ENCODE measurements around the gene ITGB7.
A peak's percentile ranks its signal among the peaks of the same experiment; 100 is the strongest.

ITGB7 gene, protein sequence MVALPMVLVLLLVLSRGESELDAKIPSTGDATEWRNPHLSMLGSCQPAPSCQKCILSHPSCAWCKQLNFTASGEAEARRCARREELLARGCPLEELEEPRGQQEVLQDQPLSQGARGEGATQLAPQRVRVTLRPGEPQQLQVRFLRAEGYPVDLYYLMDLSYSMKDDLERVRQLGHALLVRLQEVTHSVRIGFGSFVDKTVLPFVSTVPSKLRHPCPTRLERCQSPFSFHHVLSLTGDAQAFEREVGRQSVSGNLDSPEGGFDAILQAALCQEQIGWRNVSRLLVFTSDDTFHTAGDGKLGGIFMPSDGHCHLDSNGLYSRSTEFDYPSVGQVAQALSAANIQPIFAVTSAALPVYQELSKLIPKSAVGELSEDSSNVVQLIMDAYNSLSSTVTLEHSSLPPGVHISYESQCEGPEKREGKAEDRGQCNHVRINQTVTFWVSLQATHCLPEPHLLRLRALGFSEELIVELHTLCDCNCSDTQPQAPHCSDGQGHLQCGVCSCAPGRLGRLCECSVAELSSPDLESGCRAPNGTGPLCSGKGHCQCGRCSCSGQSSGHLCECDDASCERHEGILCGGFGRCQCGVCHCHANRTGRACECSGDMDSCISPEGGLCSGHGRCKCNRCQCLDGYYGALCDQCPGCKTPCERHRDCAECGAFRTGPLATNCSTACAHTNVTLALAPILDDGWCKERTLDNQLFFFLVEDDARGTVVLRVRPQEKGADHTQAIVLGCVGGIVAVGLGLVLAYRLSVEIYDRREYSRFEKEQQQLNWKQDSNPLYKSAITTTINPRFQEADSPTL

DNA sequence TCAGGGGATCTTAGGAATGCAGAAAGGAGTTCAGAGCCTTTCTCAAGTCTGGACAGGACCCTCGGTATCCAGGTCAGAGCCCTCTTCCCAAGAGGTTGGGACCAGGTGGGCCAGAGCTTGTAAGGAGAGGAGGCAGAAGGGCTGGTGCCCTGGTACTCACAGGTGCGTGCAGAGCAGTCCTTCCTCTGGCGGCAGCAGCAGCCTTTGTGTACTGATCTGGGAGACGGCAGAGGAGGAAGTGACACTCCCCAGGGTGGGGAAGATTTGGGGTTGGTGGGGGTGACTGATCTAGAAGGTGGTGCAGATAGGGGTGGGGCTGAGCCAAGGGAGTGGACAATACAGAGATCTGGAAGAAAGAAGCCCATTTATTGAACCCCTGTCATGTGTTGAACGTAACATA, at the start of gene ITGB7:
TSS of gene ITGB7 (minus strand) at position 210 of the 400 bp plus-strand sequence. CDS start 6,808 bp downstream, outside the sequence.
- no peak within 1 kb of the TSS for H3K4me3 ChIP-seq
- no peaks in the 10 kb centered on the region; the same call in 1 of the 2 replicates for H3K9me3 ChIP-seq
- H3K36me3 ChIP-seq (replicated peaks): peaks cover 11% of the 10 kb centered on the region
- in situ Hi-C loops (cut with MboI; ENCODE audit: low sequenced_read_pairs): loop anchor here (10.0 kb wide), 1 partner anchor 308 kb away; no protein-coding TSS in a partner anchor
- no peak for DNase-seq (ENCODE audit: low spot score in 2 of 2)
- no peaks in the 10 kb centered on the region for H3K4me1 ChIP-seq
- H3K27me3 ChIP-seq (ENCODE audit: low read depth): no peaks in the 10 kb centered on the region

DNA sequence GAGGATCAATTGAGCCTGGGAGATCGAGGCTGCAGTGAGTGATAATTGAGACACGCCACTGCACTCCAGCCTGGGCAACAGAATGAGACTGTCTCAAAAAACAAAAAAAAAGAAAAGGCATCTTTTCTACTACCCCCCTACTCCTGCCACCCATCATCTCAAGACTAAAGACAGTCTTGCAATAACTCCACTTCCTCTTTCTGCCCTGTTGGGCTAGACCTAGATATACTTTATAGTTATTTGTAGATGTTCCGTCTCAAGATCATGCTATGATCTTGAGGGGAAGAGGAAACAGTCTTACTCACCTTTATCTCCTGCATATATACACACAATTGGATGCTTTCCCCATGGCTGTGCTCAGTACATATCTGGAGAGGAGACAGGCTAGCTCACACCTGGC, 48.9 kb upstream of the ITGB7 start:
- Histone ChIP-seq H3K27me3 (ENCODE audit: low read depth) (no peaks in the 10 kb centered on the region), H3K4me3 (no peak overlapping the region), H3K4me1 (peaks cover 6% of the 10 kb centered on the region), H3K36me3 (replicated peaks) (peaks cover 5% of the 10 kb centered on the region; the same call in 1 of the 2 replicates), H3K9me3 (no peaks in the 10 kb centered on the region)
- DNase-seq (ENCODE audit: low spot score in 2 of 2): no peak
- in situ Hi-C loops (cut with MboI; ENCODE audit: low sequenced_read_pairs): no loop called here

DNA sequence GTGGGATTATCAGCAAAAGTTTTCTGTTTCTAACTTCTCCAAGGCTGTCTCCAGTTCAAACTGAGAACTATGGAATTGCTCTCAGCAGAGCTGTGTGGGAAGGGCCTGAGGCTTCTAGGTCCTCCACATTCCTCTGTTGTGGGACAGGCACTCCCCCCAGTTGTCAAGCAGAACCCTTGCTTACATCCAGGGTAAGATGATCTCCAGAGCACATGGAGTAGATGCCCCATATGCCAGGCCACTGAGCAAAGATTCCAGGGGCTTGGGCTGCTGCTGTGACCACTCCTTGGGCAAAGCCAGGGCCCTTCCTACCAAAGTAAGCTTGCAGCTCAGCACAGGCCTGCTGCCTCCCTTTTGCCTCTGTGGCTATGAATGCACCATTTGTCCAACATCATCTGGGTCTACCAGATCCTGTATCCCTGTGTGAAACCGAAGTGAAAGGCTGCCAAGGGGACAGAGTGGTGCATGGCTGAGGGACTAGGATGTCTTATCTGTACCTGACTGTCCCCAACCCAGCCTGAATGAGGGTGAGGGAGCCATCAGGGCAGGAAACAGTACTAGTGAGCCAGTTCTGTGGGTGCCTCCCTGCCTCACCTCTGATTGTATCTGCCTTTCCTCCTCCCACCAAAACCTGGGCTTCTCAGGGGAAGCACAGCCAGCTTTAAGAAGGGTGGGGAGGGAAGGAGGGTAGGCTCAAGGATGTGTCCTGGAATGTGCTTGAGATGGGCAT, 47.9 kb upstream of the ITGB7 start:
- in situ Hi-C loops (cut with MboI; ENCODE audit: low sequenced_read_pairs): no loop called here
- DNase-seq (ENCODE audit: low spot score in 2 of 2): no peak
- H3K4me3 ChIP-seq: no peak overlapping the region
- H3K36me3 ChIP-seq (replicated peaks): peaks cover 5% of the 10 kb centered on the region; the same call in 1 of the 2 replicates
- no peaks in the 10 kb centered on the region for H3K27me3 ChIP-seq (ENCODE audit: low read depth)
- no peaks in the 10 kb centered on the region for H3K9me3 ChIP-seq
- peaks cover 7% of the 10 kb centered on the region for H3K4me1 ChIP-seq

DNA sequence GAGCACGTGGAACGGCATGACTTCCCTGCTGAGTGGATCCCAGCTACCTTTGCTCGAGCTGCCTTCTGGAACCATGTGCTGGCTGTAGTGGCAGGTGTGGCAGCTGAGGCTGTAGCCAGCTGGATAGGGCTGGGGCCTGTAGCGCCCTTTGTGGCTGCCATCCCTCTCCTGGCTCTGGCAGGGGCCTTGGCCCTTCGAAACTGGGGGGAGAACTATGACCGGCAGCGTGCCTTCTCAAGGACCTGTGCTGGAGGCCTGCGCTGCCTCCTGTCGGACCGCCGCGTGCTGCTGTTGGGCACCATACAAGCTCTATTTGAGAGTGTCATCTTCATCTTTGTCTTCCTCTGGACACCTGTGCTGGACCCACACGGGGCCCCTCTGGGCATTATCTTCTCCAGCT, 46.2 kb upstream of the ITGB7 start:
- H3K27me3 ChIP-seq (ENCODE audit: low read depth): no peaks in the 10 kb centered on the region
- no peak for DNase-seq (ENCODE audit: low spot score in 2 of 2)
- in situ Hi-C loops (cut with MboI; ENCODE audit: low sequenced_read_pairs): no loop called here
- no peak overlapping the region for H3K4me3 ChIP-seq
- peaks cover 7% of the 10 kb centered on the region for H3K4me1 ChIP-seq
- H3K36me3 ChIP-seq (replicated peaks): peaks cover 5% of the 10 kb centered on the region; the same call in 1 of the 2 replicates
- H3K9me3 ChIP-seq: no peaks in the 10 kb centered on the region

DNA sequence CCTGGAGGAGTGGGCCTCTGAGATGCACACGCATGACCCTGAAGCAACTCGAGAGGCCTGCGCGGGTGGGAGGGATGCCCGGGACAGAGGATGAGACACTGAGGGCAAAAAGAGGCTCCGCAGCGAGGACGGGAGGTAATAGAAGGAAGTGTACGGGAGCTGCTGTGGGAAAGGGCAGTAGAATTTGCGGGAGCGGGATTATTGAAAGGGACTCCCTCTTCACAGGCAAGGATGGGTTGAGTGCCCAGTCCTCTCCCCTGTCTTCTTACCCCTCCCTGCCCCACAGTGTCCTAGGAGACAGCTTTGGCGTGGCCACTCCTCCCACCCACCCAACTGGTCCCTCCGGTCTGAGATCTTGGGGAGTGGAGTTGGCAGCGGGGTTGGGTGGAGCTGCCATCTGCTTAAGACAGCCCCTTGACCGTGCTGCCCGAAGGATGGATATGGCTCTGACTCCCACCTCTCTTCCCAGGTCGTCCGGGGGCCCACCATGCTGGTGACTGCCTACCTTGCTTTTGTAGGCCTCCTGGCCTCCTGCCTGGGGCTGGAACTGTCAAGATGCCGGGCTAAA, 45.4 kb upstream of the ITGB7 start:
- in situ Hi-C loops (cut with MboI; ENCODE audit: low sequenced_read_pairs): no loop called here
- H3K27me3 ChIP-seq (ENCODE audit: low read depth): no peaks in the 10 kb centered on the region
- peak overlapping the region; percentile 92 for H3K4me3 ChIP-seq
- no peak for DNase-seq (ENCODE audit: low spot score in 2 of 2)
- peaks cover 5% of the 10 kb centered on the region; the same call in 1 of the 2 replicates for H3K36me3 ChIP-seq (replicated peaks)
- H3K4me1 ChIP-seq: peaks cover 7% of the 10 kb centered on the region
- H3K9me3 ChIP-seq: no peaks in the 10 kb centered on the region

DNA sequence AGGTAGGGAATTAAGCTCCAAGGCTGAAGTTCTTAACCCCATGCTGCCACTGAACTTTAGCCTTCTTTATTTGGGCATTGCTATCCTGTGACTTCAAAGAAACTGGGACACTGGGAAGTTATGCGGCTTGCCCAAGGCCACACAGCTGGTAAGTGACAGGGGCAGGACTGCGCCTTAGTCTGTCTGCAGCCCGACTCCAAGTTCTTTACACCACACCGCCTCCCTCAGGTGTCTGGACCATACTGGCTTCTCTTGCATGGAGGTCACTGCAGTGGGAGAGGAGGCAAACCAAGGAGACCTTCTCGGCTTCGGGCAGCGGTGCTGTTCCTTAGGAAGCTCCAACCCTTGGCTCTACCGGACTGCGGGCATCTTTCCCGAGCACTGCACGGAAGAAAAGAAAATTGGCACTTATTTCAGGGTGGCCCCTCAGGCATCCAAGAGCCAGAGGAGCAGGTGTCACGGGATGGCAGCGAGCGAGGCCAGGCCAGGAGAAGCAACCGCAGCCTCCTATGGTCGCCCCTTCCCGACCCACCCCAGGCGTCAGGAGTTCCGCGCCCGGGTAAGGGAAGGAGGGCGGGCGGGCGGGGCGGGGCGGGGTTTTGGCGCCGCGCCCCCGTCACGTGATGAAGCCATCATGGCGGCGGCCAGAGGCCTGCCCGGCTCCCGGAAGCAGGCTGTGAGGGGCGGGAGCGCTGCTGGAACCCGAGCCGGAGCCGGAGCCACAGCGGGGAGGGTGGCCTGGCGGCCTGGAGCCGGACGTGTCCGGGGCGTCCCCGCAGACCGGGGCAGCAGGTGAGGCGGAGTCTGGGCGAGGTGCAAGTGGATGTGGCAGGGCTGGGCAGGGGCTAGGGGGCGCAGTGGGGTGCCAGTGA, 44.7 kb upstream of the ITGB7 start:
- H3K4me3 ChIP-seq: peak overlapping the region; percentile 92
- peaks cover 7% of the 10 kb centered on the region for H3K4me1 ChIP-seq
- H3K27me3 ChIP-seq (ENCODE audit: low read depth): no peaks in the 10 kb centered on the region
- in situ Hi-C loops (cut with MboI; ENCODE audit: low sequenced_read_pairs): no loop called here
- DNase-seq (ENCODE audit: low spot score in 2 of 2): peak; percentile 70 to 82
- H3K9me3 ChIP-seq: no peaks in the 10 kb centered on the region
- H3K36me3 ChIP-seq (replicated peaks): peaks cover 5% of the 10 kb centered on the region; the same call in 1 of the 2 replicates

DNA sequence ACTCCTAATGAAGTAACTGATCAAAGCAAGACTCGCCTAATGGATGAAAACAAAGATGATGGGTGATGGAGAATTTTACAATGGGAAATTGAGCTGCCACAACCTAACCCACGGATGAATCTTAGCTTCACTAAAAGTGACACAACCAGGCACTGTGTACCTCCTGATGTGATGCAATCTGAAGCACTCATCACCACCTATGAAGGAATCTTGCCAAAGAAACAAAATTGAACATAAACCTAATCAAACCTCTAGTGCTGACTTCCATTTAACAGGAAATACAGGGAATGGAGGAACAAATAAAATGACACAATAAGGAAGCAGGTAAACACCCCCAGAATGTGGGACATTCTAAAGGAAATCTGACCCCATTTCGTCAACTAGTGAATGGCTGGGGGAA, 38.2 kb upstream of the ITGB7 start:
- H3K36me3 ChIP-seq (replicated peaks): no peaks in the 10 kb centered on the region
- H3K27me3 ChIP-seq (ENCODE audit: low read depth): peaks cover 8% of the 10 kb centered on the region; the same call in 1 of the 2 replicates
- no peaks in the 10 kb centered on the region for H3K9me3 ChIP-seq
- in situ Hi-C loops (cut with MboI; ENCODE audit: low sequenced_read_pairs): no loop called here
- DNase-seq (ENCODE audit: low spot score in 2 of 2): no peak
- H3K4me1 ChIP-seq: peaks cover 2% of the 10 kb centered on the region; the same call in 1 of the 2 replicates
- H3K4me3 ChIP-seq: no peak overlapping the region

DNA sequence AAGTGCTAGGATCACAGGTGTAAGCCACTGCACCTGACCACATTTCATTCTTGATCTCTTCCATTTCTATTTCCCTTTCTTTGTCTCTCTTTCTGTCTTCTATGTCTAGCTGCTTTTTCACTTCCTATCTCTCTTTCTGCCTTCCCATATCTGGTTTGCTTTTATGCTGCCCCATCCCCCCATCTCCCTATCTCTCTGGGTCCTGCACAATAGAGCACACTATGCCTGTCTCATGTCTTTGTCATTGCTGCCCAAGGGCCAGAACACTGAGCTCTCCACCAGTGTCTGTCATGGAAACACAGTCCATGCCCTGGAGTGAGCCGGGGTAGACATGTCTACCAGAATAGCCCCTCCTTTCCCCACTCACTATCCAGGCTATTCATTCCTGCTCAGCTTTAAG, 37.3 kb upstream of the ITGB7 start:
- in situ Hi-C loops (cut with MboI; ENCODE audit: low sequenced_read_pairs): no loop called here
- Histone ChIP-seq H3K36me3 (replicated peaks) (no peaks in the 10 kb centered on the region), H3K9me3 (no peaks in the 10 kb centered on the region), H3K4me1 (peaks cover 2% of the 10 kb centered on the region; the same call in 1 of the 2 replicates), H3K27me3 (ENCODE audit: low read depth) (peaks cover 8% of the 10 kb centered on the region; the same call in 1 of the 2 replicates), H3K4me3 (no peak overlapping the region)
- DNase-seq (ENCODE audit: low spot score in 2 of 2): no peak

DNA sequence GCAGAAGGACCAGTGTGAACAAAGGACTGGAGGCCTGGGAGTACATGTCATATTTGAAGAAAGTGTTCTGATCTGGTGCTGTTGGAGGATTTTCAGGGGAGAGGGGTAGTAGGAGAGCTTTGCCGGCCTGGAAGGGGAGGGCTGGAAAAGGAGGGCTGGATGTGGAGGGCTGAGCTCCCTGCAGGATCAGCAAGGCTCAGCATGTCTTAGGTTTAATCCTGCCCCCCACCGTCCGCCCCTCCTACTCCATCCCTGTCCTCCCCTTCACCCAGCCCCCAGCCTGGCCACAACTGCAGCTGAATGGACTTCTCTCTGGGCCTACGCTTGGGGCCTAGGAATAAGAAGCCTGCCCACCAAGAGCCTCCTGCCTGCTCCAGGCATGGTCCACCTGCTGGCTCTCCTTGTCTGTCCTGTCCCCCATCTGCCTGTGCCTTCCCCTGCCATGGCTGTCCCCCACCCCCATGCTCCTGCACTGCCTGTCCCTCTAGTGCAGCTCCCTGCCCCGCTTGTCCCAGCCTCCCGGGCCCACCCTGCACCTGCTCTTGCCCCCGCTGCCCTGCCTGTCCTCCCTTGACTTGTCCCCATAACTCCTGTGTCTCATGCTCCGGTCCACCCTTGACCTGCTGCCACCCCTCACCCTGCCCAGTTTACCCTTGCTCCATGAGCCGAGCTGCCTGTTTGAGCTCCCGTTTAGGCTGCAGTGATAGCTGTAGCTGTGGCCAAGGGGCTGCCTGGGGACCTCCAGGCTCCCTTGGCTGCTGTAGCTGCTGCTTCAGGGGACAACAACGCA, 34.8 kb upstream of the ITGB7 start:
- in situ Hi-C loops (cut with MboI; ENCODE audit: low sequenced_read_pairs): no loop called here
- Histone ChIP-seq H3K27me3 (ENCODE audit: low read depth) (peaks cover 9% of the 10 kb centered on the region; the same call in 1 of the 2 replicates), H3K9me3 (no peaks in the 10 kb centered on the region), H3K4me3 (no peak overlapping the region), H3K36me3 (replicated peaks) (no peaks in the 10 kb centered on the region), H3K4me1 (peaks cover 2% of the 10 kb centered on the region; the same call in 1 of the 2 replicates)
- DNase-seq (ENCODE audit: low spot score in 2 of 2): no peak

DNA sequence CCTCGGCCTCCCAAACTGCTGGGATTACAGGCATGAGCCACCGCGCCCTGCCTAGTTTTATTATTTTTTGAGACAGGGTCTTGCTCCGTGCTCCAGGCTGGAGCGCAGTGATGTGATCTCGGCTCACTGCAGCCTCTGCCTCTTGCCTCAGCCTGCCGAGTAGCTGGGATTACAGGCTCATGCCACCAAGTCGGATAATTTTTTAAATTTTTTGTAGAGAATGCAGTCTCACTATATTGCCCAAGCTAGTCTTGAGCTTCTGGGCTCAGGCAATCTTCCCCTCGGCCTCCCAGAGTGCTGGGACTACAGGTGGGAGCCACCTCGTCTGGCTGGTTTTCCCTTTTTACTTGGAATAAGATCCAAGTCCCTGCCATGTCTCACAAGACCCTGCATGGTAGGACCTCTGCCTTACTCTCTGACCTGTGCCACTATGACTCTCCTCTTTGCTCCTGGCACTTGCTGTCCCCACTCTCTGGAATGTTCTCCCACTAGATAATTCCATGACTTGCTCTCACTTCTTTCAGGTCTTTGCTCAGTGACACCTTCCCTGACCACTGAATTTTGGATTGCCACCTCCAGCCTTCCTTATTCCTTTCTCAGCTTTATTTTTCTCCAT, 32.7 kb upstream of the ITGB7 start:
- Histone ChIP-seq H3K9me3 (no peaks in the 10 kb centered on the region), H3K36me3 (replicated peaks) (no peaks in the 10 kb centered on the region), H3K4me1 (peaks cover 2% of the 10 kb centered on the region; the same call in 1 of the 2 replicates), H3K27me3 (ENCODE audit: low read depth) (peaks cover 13% of the 10 kb centered on the region; the same call in 1 of the 2 replicates), H3K4me3 (no peak overlapping the region)
- in situ Hi-C loops (cut with MboI; ENCODE audit: low sequenced_read_pairs): no loop called here
- no peak for DNase-seq (ENCODE audit: low spot score in 2 of 2)

DNA sequence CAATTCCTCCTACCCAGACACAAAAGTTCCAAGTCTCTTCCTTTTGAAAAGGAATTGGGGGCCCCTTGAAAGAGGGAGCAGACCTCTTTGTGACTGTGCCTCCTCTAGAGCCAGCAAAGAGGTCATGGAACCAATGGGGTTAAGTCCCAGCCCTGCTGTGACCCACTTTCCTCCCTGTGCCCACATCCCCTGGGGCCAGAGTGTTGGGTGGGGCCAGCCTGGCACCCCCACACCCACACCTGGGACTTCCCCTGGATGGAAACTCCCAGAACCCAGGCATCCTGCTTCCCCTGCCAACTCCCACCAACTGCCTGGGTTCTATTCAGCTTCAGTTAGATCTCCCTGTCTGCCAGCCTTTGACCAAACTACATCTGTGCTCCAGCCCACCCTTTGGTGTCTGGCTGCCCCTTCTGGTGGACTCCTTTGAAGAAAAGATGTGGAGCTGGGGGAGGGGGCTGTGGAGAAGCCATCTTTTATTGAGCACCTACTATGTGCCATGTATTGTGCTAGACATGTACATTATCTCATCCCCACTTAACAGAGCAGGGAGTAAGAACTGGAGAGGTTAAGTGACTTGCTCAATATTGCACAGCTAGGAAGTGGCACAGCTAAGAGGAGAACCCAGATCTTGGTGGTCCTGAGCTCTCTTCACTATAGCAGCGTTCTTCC, 29.5 kb upstream of the ITGB7 start:
- in situ Hi-C loops (cut with MboI; ENCODE audit: low sequenced_read_pairs): no loop called here
- no peak for DNase-seq (ENCODE audit: low spot score in 2 of 2)
- no peaks in the 10 kb centered on the region for H3K9me3 ChIP-seq
- H3K36me3 ChIP-seq (replicated peaks): no peaks in the 10 kb centered on the region
- H3K4me3 ChIP-seq: no peak overlapping the region
- H3K27me3 ChIP-seq (ENCODE audit: low read depth): peaks cover 5% of the 10 kb centered on the region; the same call in 1 of the 2 replicates
- H3K4me1 ChIP-seq: peaks cover 10% of the 10 kb centered on the region
